H1 (cell line): ENCODE measurements around the gene CDK19.

Experiments used
- BRCA1 ChIP-seq: IDR thresholded peaks from 2 replicates; pipeline ENCODE4 v1.6.1; 2012; ENCODE audit warnings: low read depth, low read length, improper control_type of control experiment
- CTCF ChIP-seq, 3 experiments: IDR thresholded peaks; 1 replicate in 2 of 3; 2 replicates in 1 of 3; pipeline versions ENCODE4 v1.5.1 to v1.6.1; 2011; ENCODE audit warnings: low read length in 3 of 3, mild to moderate bottlenecking in 3 of 3, inconsistent platforms in 2 of 3, low read depth in 1 of 3, moderate library complexity in 1 of 3; ENCODE audit not compliant: insufficient read depth in 1 of 3; ENCODE audit errors: control extremely low read depth in 1 of 3
- EP300 ChIP-seq, 2 experiments: IDR thresholded peaks; 1 replicate in 1 of 2; 2 replicates in 1 of 2; pipeline ENCODE4 v1.6.1; 2011 to 2012; ENCODE audit warnings: low read depth in 2 of 2, low read length in 2 of 2, mild to moderate bottlenecking in 2 of 2, borderline replicate concordance in 1 of 2, inconsistent platforms in 1 of 2, moderate library complexity in 1 of 2
- EZH2 ChIP-seq: fragments of 200-600 bp; sonication (generic); IDR thresholded peaks from 2 replicates; pipeline ENCODE4 v1.7.1; 2012; ENCODE audit warnings: low read depth, mild to moderate bottlenecking, moderate library complexity, low read length, inconsistent platforms; ENCODE audit not compliant: severe bottlenecking
- HDAC6 ChIP-seq: IDR thresholded peaks from one replicate; pipeline ENCODE4 v1.7.1; 2012; ENCODE audit warnings: low read depth, mild to moderate bottlenecking, inconsistent platforms, low read length, moderate library complexity
- MAX ChIP-seq: IDR thresholded peaks from 2 replicates; pipeline ENCODE4 v1.6.1; 2012; ENCODE audit warnings: inconsistent platforms
- PHF8 ChIP-seq: fragments of 200-600 bp; sonication (generic); conservative IDR thresholded peaks from 2 replicates; pipeline ENCODE4 v1.7.1; 2012; ENCODE audit warnings: low read depth, mild to moderate bottlenecking, inconsistent platforms, low read length, moderate library complexity
- POLR2A ChIP-seq, 2 experiments: IDR thresholded peaks; 1 replicate in 1 of 2; 2 replicates in 1 of 2; pipeline ENCODE4 v1.6.1; 2011; ENCODE audit warnings: low read depth in 2 of 2, low read length in 2 of 2, mild to moderate bottlenecking in 2 of 2; ENCODE audit errors: control extremely low read depth in 1 of 2
- POLR2AphosphoS5 ChIP-seq: IDR thresholded peaks from 2 replicates; pipeline ENCODE4 v1.6.1; 2011; ENCODE audit warnings: low read depth, low read length
- RXRA ChIP-seq: IDR thresholded peaks from 2 replicates; pipeline ENCODE4 v1.6.1; 2011; ENCODE audit warnings: low read depth, mild to moderate bottlenecking, low read length, moderate library complexity; ENCODE audit not compliant: insufficient read depth
- SIN3A ChIP-seq, 2 experiments: IDR thresholded peaks in 1 of 2; conservative IDR thresholded peaks in 1 of 2; 2 replicates each; pipeline ENCODE4 v1.6.1; 2011 to 2012; ENCODE audit warnings: low read length in 2 of 2, improper control_type of control experiment in 1 of 2, low read depth in 1 of 2, mild to moderate bottlenecking in 1 of 2
- SP2 ChIP-seq: IDR thresholded peaks from 2 replicates; pipeline ENCODE4 v1.6.1; 2012; ENCODE audit warnings: mild to moderate bottlenecking, low read length, inconsistent platforms
- TAF1 ChIP-seq: IDR thresholded peaks from 2 replicates; pipeline ENCODE4 v1.6.1; 2011; ENCODE audit warnings: mild to moderate bottlenecking, low read depth, low read length
- ZNF274 ChIP-seq: IDR thresholded peaks from 2 replicates; pipeline ENCODE4 v1.7.0; 2012; ENCODE audit warnings: low read length, borderline replicate concordance; ENCODE audit errors: extremely low read depth

DNA sequence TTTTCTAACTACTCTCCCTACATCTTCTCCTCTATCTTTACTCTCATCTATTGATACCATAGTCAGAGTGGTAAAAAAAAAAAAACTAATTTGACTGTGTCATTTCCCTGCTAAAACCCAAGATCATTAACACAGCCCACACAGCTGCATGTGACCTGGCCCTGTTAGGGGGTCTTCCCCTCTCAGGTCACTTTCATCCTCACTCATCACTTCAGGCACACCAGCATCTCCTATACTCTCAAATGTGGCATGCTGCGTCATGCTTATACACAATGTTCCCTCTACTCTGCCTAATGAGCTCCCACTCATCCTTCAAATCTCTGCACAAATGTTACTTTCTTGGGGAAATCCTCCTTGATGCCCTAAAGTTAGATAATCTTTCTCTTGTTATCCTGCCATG lies 86.8 kb downstream of the CDK19 start:
- TF ChIP-seq BRCA1 (no peak), CTCF (IDR thresholded peaks at IDR 0.05; ENCODE audit: control extremely low read depth in 1 of 3, insufficient read depth in 1 of 3, low read depth in 1 of 3, low read length in 3 of 3) (no peak), HDAC6 (no peak), MAX (no peak), ZNF274 (no peak), EP300 (IDR thresholded peaks at IDR 0.05; ENCODE audit: borderline replicate concordance in 1 of 2, low read depth in 2 of 2, low read length in 2 of 2) (no peak), EZH2 (no peak), PHF8 (no peak), POLR2A (IDR thresholded peaks at IDR 0.05; ENCODE audit: control extremely low read depth in 1 of 2, low read depth in 2 of 2, low read length in 2 of 2) (no peak), TAF1 (no peak), SP2 (no peak), POLR2AphosphoS5 (no peak), RXRA (no peak), SIN3A (conservative IDR thresholded peaks at IDR 0.05 in 1 of 2, IDR thresholded peaks at IDR 0.05 in 1 of 2; ENCODE audit: low read depth in 1 of 2, low read length in 2 of 2) (no peak)
